HepG2 (cell line): ENCODE results near the gene TBL3. TPM values are rescaled to one million over a fixed set of nuclear protein-coding genes. Genes with fewer than 3 reads are reported as not detected.
A peak's percentile ranks its signal among the peaks of the same experiment; 100 is the strongest.

Experiments
- CBFB ChIP-seq: sonication (generic); formaldehyde crosslinking; IDR thresholded peaks from 2 replicates; pipeline ENCODE4 v1.4.0; 2020; ENCODE audit warnings: missing genetic modification reagents
- FOXA1 ChIP-seq, 2 experiments: fragments of 450-650 bp in 1 of 2; sonication (generic) in 1 of 2; formaldehyde crosslinking in 1 of 2; IDR thresholded peaks; 2 replicates each; pipeline versions ENCODE4 v1.4.0 to v1.6.1; 2016 to 2020; ENCODE audit warnings: missing genetic modification reagents in 1 of 2
- NRL ChIP-seq: sonication (generic); formaldehyde crosslinking; IDR thresholded peaks from 2 replicates; pipeline ENCODE4 v1.5.0; 2020; ENCODE audit warnings: missing genetic modification reagents, mild to moderate bottlenecking, moderate library complexity, borderline replicate concordance
- SPEN ChIP-seq: sonication (generic); formaldehyde crosslinking; IDR thresholded peaks from 2 replicates; pipeline ENCODE4 v1.5.1; 2020; ENCODE audit warnings: low read depth, mild to moderate bottlenecking, missing genetic modification reagents
- ZNF33A ChIP-seq: sonication (generic); formaldehyde crosslinking; IDR thresholded peaks from 2 replicates; pipeline ENCODE4 v1.5.1; 2020; ENCODE audit warnings: missing genetic modification reagents, mild to moderate bottlenecking, moderate library complexity, borderline replicate concordance
- ZNF382 ChIP-seq: sonication (generic); formaldehyde crosslinking; IDR thresholded peaks from 2 replicates; pipeline ENCODE4 v1.5.0; 2020; ENCODE audit warnings: missing genetic modification reagents, mild to moderate bottlenecking, borderline replicate concordance
- ZNF468 ChIP-seq: sonication (generic); formaldehyde crosslinking; IDR thresholded peaks from 2 replicates; pipeline ENCODE4 v1.8.0; 2022; ENCODE audit warnings: mild to moderate bottlenecking, moderate library complexity, missing genetic modification reagents
- ZNF678 ChIP-seq: sonication (generic); formaldehyde crosslinking; IDR thresholded peaks from 2 replicates; pipeline ENCODE4 v1.4.0; 2020; ENCODE audit warnings: mild to moderate bottlenecking, missing genetic modification reagents
- polyA plus RNA-seq, 8 experiments: library from polyadenylated mRNA; depleted of rRNA in 3 of 8; stranded (reverse) in 7 of 8; unstranded in 1 of 8; fragments of >200 nt; fragmentation: Illumina TruSeq in 4 of 8; extraction: Trizol in 4 of 8; gene quantifications; 2 replicates each; pipeline versions ENCODE4 v1.2.1 to v1.2.3, GENCODE V29; 2011 to 2016; ENCODE audit warnings: low read depth in 4 of 8, missing spikeins in 1 of 8, mixed read lengths in 1 of 8; ENCODE audit not compliant: insufficient read depth in 1 of 8
- total RNA-seq, 5 experiments: library from RNA; depleted of rRNA; stranded (reverse); fragments of >200 nt; fragmentation: Illumina TruSeq; extraction: Trizol; gene quantifications; 2 replicates each; pipeline ENCODE4 v1.2.3, GENCODE V29; 2016; ENCODE audit warnings: low read depth in 1 of 5
- TF ChIP-seq, protein P1 (sequence below): IDR thresholded peaks from 2 replicates; pipeline ENCODE4 v1.6.1; 2016; ENCODE audit warnings: low read depth, missing genetic modification reagents, missing compliant biosample characterization
- TF ChIP-seq, protein P2 (sequence below): sonication (generic); formaldehyde crosslinking; IDR thresholded peaks from 2 replicates; pipeline ENCODE4 v1.8.0; 2022; ENCODE audit warnings: mild to moderate bottlenecking, missing genetic modification reagents, moderate library complexity
- TF ChIP-seq, protein P3 (sequence below): sonication (generic); formaldehyde crosslinking; IDR thresholded peaks from 2 replicates; pipeline ENCODE4 v1.4.0; 2020; ENCODE audit warnings: mild to moderate bottlenecking, low read depth, missing genetic modification reagents
- TF ChIP-seq, protein P4 (sequence below): sonication (generic); formaldehyde crosslinking; IDR thresholded peaks from 2 replicates; pipeline ENCODE4 v1.4.0; 2020; ENCODE audit warnings: missing genetic modification reagents

Gene TBL3
- total and polyA plus RNA-seq, 2 of the 13 experiments (the other 11 are each of a cell fraction or from before 2014, with no cell fraction given): 16.8 to 38.0 TPM

DNA sequence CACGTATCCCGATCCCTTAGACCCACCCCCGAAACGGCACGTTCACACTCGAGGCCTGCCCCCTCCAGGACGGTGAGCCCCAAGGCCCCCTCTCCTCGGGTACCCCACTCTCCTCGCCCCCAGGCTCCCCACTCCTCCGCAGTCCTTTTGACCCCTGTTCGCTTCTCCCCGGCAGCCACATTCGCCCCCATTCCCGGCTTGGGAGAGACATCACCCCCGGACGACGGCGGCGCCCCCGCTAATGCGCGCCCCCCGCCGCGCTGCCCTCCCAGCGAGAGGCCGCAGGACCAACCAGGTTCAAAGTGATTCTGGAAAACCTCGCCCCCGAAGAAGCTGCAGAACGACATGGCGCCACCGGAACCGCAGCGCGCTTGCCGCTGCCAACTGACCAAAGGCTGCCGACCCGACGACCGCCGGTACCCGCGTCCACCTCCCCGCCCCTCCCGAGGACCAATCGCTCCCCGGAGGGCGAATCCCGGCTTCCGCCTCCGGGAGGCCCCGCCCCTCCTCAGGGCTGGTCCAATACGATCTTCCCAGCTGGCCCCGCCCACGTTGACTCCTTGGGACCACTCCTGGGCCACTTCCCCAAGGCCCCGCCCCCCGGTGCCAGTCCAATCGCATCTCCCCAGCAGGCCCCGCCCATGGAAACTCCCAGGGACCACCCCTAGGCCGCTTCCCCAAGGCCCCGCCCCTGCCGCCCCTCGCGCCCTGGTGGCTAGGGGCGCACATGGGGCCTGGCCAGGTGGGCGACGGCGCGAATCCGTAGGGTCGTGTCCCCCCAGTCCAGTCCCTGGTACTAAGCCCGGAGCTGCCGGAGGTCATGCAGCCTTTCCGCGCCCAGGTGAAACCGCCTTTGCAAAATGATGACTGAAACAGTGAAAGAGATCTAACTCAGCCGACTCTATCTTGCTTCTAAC, 28.8 kb upstream of the TBL3 start, which contains the start of gene MSRB1 (continued):
- TF ChIP-seq, protein P1, sequence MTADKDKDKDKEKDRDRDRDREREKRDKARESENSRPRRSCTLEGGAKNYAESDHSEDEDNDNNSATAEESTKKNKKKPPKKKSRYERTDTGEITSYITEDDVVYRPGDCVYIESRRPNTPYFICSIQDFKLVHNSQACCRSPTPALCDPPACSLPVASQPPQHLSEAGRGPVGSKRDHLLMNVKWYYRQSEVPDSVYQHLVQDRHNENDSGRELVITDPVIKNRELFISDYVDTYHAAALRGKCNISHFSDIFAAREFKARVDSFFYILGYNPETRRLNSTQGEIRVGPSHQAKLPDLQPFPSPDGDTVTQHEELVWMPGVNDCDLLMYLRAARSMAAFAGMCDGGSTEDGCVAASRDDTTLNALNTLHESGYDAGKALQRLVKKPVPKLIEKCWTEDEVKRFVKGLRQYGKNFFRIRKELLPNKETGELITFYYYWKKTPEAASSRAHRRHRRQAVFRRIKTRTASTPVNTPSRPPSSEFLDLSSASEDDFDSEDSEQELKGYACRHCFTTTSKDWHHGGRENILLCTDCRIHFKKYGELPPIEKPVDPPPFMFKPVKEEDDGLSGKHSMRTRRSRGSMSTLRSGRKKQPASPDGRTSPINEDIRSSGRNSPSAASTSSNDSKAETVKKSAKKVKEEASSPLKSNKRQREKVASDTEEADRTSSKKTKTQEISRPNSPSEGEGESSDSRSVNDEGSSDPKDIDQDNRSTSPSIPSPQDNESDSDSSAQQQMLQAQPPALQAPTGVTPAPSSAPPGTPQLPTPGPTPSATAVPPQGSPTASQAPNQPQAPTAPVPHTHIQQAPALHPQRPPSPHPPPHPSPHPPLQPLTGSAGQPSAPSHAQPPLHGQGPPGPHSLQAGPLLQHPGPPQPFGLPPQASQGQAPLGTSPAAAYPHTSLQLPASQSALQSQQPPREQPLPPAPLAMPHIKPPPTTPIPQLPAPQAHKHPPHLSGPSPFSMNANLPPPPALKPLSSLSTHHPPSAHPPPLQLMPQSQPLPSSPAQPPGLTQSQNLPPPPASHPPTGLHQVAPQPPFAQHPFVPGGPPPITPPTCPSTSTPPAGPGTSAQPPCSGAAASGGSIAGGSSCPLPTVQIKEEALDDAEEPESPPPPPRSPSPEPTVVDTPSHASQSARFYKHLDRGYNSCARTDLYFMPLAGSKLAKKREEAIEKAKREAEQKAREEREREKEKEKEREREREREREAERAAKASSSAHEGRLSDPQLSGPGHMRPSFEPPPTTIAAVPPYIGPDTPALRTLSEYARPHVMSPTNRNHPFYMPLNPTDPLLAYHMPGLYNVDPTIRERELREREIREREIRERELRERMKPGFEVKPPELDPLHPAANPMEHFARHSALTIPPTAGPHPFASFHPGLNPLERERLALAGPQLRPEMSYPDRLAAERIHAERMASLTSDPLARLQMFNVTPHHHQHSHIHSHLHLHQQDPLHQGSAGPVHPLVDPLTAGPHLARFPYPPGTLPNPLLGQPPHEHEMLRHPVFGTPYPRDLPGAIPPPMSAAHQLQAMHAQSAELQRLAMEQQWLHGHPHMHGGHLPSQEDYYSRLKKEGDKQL (CRISPR knock-in tag): no peak
- TF ChIP-seq SPEN (CRISPR knock-in tag) (peak; percentile 48; the same call in 1 of the 2 replicates), FOXA1 (IDR thresholded peaks at IDR 0.05) (no peak), FOXA1 (CRISPR knock-in tag; IDR thresholded peaks at IDR 0.05) (no peak), ZNF382 (CRISPR knock-in tag) (no peak), NRL (CRISPR knock-in tag) (peak; percentile 36; the same call in 1 of the 2 replicates), ZNF678 (CRISPR knock-in tag) (no peak), ZNF468 (CRISPR knock-in tag) (0 out of 2 replicates have a peak, but pooled peaks have one; percentile 71), ZNF33A (CRISPR knock-in tag) (peak; percentile 85; the same call in 1 of the 2 replicates), CBFB (CRISPR knock-in tag) (0 out of 2 replicates have a peak, but pooled peaks have one; percentile 21)
- TF ChIP-seq, protein P2, sequence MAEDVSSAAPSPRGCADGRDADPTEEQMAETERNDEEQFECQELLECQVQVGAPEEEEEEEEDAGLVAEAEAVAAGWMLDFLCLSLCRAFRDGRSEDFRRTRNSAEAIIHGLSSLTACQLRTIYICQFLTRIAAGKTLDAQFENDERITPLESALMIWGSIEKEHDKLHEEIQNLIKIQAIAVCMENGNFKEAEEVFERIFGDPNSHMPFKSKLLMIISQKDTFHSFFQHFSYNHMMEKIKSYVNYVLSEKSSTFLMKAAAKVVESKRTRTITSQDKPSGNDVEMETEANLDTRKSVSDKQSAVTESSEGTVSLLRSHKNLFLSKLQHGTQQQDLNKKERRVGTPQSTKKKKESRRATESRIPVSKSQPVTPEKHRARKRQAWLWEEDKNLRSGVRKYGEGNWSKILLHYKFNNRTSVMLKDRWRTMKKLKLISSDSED (CRISPR knock-in tag): no peak
- TF ChIP-seq, protein P3, sequence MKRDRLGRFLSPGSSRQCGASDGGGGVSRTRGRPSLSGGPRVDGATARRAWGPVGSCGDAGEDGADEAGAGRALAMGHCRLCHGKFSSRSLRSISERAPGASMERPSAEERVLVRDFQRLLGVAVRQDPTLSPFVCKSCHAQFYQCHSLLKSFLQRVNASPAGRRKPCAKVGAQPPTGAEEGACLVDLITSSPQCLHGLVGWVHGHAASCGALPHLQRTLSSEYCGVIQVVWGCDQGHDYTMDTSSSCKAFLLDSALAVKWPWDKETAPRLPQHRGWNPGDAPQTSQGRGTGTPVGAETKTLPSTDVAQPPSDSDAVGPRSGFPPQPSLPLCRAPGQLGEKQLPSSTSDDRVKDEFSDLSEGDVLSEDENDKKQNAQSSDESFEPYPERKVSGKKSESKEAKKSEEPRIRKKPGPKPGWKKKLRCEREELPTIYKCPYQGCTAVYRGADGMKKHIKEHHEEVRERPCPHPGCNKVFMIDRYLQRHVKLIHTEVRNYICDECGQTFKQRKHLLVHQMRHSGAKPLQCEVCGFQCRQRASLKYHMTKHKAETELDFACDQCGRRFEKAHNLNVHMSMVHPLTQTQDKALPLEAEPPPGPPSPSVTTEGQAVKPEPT (CRISPR knock-in tag): 0 out of 2 replicates have a peak, but pooled peaks have one; percentile 47
- TF ChIP-seq, protein P4, sequence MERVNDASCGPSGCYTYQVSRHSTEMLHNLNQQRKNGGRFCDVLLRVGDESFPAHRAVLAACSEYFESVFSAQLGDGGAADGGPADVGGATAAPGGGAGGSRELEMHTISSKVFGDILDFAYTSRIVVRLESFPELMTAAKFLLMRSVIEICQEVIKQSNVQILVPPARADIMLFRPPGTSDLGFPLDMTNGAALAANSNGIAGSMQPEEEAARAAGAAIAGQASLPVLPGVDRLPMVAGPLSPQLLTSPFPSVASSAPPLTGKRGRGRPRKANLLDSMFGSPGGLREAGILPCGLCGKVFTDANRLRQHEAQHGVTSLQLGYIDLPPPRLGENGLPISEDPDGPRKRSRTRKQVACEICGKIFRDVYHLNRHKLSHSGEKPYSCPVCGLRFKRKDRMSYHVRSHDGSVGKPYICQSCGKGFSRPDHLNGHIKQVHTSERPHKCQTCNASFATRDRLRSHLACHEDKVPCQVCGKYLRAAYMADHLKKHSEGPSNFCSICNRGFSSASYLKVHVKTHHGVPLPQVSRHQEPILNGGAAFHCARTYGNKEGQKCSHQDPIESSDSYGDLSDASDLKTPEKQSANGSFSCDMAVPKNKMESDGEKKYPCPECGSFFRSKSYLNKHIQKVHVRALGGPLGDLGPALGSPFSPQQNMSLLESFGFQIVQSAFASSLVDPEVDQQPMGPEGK (CRISPR knock-in tag): peak; percentile 22; the same call in 1 of the 2 replicates
